ENCODE measurements around the gene SND1. TPM values are rescaled to one million over a fixed set of nuclear protein-coding genes. Genes with fewer than 3 reads are reported as not detected.

The SND1 gene

DNA sequence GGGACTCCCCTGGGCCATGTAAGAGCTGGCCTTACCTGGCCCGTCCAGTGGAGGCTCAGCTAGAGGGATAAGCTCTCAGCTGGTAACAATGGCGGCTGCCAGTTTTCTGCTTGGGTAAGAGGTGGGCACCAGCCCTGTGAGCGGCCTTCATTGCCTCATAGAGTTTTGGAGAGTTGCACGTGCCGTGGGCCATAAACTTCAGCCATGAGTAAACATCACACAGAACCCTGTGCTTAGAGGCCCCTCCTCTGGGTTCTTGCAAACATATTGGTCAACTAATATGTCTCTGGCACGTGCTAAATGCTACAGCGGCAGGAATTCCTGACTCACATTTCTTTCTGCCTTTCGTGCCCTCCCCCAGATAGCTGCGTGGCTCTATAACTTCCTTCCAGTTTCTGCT, 485.2 kb downstream of the SND1 start:
- Histone ChIP-seq H2BK120ac (ENCODE audit: low read depth, low read length) (no peak overlapping the region), H3K4me2 (ENCODE audit: low read length, poor library complexity, severe bottlenecking) (no peak overlapping the region), H3K9ac (ENCODE audit: low read length) (no peak overlapping the region), H2AFZ (ENCODE audit: low read depth, low read length) (no peak overlapping the region), H3K36me3 (ENCODE audit: control insufficient read depth in 1 of 2, insufficient read depth in 2 of 2, low read depth in 1 of 2, low read length in 2 of 2) (no peaks in the 10 kb centered on the region), H3K4me3 (ENCODE audit: insufficient read depth in 1 of 2, low read depth in 1 of 2, low read length in 2 of 2) (no peak overlapping the region), H2AK5ac (ENCODE audit: low read length, severe bottlenecking) (no peak overlapping the region), H3K27me3 (ENCODE audit: control insufficient read depth in 1 of 2, insufficient read depth in 1 of 2, low read length in 2 of 2) (peaks cover 56 to 79% of the 10 kb centered on the region in 2 experiments), H2BK15ac (ENCODE audit: low read depth, poor library complexity, severe bottlenecking) (no peak overlapping the region), H3K79me1 (replicated peaks; ENCODE audit: low read length, poor library complexity, severe bottlenecking) (no peaks in the 10 kb centered on the region), H3K9me3 (ENCODE audit: control insufficient read depth, low read length) (peaks cover 23% of the 10 kb centered on the region), H3K4me1 (ENCODE audit: control insufficient read depth, insufficient read depth, low read depth, low read length) (peaks cover 13% of the 10 kb centered on the region), H4K8ac (ENCODE audit: low read length) (no peak overlapping the region), H3K18ac (ENCODE audit: low read depth in 1 of 2, low read length in 2 of 2) (peak overlapping the region in 1 of 2 experiments; percentile 21), H2BK5ac (ENCODE audit: low read depth, low read length, poor library complexity, severe bottlenecking) (no peak overlapping the region), H4K91ac (ENCODE audit: low read length) (no peak overlapping the region), H3K27ac (ENCODE audit: low read length, poor library complexity, severe bottlenecking) (no peak overlapping the region), H3K23ac (ENCODE audit: low read length in 2 of 2) (peak overlapping the region in 1 of 2 experiments; percentile 52), H3K4ac (ENCODE audit: low read depth in 1 of 2, low read length in 2 of 2) (no peak overlapping the region), H2BK12ac (ENCODE audit: low read length in 2 of 2) (no peak overlapping the region), H3K14ac (ENCODE audit: low read length in 2 of 2) (no peak overlapping the region)
- WGBS = 36% methylated on average over 9 of the region's 9 CpGs
- peak; percentile 68 for DNase-seq

DNA sequence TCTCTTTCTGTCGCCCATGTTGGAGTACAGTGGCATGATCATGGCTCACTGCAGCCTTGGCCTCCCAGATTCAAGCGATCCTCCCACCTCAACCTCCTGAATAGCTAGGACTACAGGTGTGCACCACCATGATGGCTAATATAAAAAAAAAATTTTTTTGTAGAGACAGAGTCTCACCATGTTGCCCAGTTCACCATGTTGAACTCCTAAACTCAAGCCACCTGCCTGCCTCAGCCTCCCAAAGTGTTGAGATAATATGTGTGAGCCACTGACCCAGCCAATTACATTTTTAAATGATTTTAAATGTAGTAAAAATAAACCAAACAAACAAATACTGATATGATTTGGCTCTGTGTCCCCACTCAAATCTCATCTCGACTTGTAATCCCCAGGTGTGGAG, 487.4 kb downstream of the SND1 start:
- Histone ChIP-seq H2BK12ac (ENCODE audit: low read length in 2 of 2) (no peak overlapping the region), H2AK5ac (ENCODE audit: low read length, severe bottlenecking) (no peak overlapping the region), H3K36me3 (ENCODE audit: control insufficient read depth in 1 of 2, insufficient read depth in 2 of 2, low read depth in 1 of 2, low read length in 2 of 2) (no peaks in the 10 kb centered on the region), H3K9ac (ENCODE audit: low read length) (no peak overlapping the region), H4K91ac (ENCODE audit: low read length) (no peak overlapping the region), H3K23ac (ENCODE audit: low read length in 2 of 2) (no peak overlapping the region), H3K4me1 (ENCODE audit: control insufficient read depth, insufficient read depth, low read depth, low read length) (peaks cover 13% of the 10 kb centered on the region), H3K79me1 (replicated peaks; ENCODE audit: low read length, poor library complexity, severe bottlenecking) (no peaks in the 10 kb centered on the region), H3K4me3 (ENCODE audit: insufficient read depth in 1 of 2, low read depth in 1 of 2, low read length in 2 of 2) (no peak overlapping the region), H3K9me3 (ENCODE audit: control insufficient read depth, low read length) (peaks cover 31% of the 10 kb centered on the region), H2AFZ (ENCODE audit: low read depth, low read length) (no peak overlapping the region), H3K27ac (ENCODE audit: low read length, poor library complexity, severe bottlenecking) (no peak overlapping the region), H4K8ac (ENCODE audit: low read length) (no peak overlapping the region), H3K18ac (ENCODE audit: low read depth in 1 of 2, low read length in 2 of 2) (no peak overlapping the region), H2BK15ac (ENCODE audit: low read depth, poor library complexity, severe bottlenecking) (no peak overlapping the region), H3K4ac (ENCODE audit: low read depth in 1 of 2, low read length in 2 of 2) (no peak overlapping the region), H2BK120ac (ENCODE audit: low read depth, low read length) (no peak overlapping the region), H3K4me2 (ENCODE audit: low read length, poor library complexity, severe bottlenecking) (no peak overlapping the region), H3K27me3 (ENCODE audit: control insufficient read depth in 1 of 2, insufficient read depth in 1 of 2, low read length in 2 of 2) (peaks cover 50 to 68% of the 10 kb centered on the region in 2 experiments), H3K14ac (ENCODE audit: low read length in 2 of 2) (no peak overlapping the region), H2BK5ac (ENCODE audit: low read depth, low read length, poor library complexity, severe bottlenecking) (no peak overlapping the region)
- no peak for DNase-seq
- 77% methylated on average over 2 of the region's 3 CpGs for WGBS

DNA sequence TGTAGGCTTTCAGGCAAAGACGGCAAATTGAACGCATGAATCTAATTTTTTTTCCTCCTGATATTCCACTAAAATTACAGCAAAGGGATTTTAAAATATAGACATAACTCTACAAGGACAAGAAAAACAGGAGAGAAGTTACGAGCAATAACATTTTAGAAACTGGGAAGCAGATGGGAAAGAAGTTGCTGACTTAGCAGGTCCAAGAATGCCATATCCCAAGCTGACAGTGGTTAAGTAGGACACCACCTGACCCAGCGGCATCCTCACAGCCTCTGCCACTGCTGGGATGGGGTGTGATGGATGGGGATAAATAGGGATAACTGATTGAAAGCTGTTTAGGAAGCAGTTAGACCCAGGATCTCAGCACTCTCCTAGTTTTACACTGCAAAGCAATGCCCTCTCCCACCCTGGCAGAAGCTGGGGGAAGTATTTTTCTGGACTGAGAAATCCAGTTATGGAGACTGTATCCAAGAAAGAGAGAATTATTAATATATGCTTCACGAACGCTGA, 489.7 kb downstream of the SND1 start:
- H3K9ac ChIP-seq (ENCODE audit: low read length) = no peak overlapping the region
- no peak overlapping the region for H3K4me2 ChIP-seq (ENCODE audit: low read length, poor library complexity, severe bottlenecking)
- H2AK5ac ChIP-seq (ENCODE audit: low read length, severe bottlenecking) = no peak overlapping the region
- no peak overlapping the region for H2BK5ac ChIP-seq (ENCODE audit: low read depth, low read length, poor library complexity, severe bottlenecking)
- no peak overlapping the region for H2AFZ ChIP-seq (ENCODE audit: low read depth, low read length)
- H3K4ac ChIP-seq (ENCODE audit: low read depth in 1 of 2, low read length in 2 of 2) = no peak overlapping the region
- no peak overlapping the region for H3K4me3 ChIP-seq (ENCODE audit: insufficient read depth in 1 of 2, low read depth in 1 of 2, low read length in 2 of 2)
- no peaks in the 10 kb centered on the region for H3K4me1 ChIP-seq (ENCODE audit: control insufficient read depth, insufficient read depth, low read depth, low read length)
- no peak overlapping the region for H3K18ac ChIP-seq (ENCODE audit: low read depth in 1 of 2, low read length in 2 of 2)
- peaks cover 31% of the 10 kb centered on the region for H3K9me3 ChIP-seq (ENCODE audit: control insufficient read depth, low read length)
- H3K36me3 ChIP-seq (ENCODE audit: control insufficient read depth in 1 of 2, insufficient read depth in 2 of 2, low read depth in 1 of 2, low read length in 2 of 2) = no peaks in the 10 kb centered on the region
- no peak overlapping the region for H3K14ac ChIP-seq (ENCODE audit: low read length in 2 of 2)
- H2BK12ac ChIP-seq (ENCODE audit: low read length in 2 of 2) = no peak overlapping the region
- no peak overlapping the region for H3K27ac ChIP-seq (ENCODE audit: low read length, poor library complexity, severe bottlenecking)
- no peaks in the 10 kb centered on the region for H3K79me1 ChIP-seq (replicated peaks; ENCODE audit: low read length, poor library complexity, severe bottlenecking)
- no peak for DNase-seq
- WGBS = 94% methylated on average over 6 of the region's 6 CpGs
- peaks cover 34 to 49% of the 10 kb centered on the region in 2 experiments for H3K27me3 ChIP-seq (ENCODE audit: control insufficient read depth in 1 of 2, insufficient read depth in 1 of 2, low read length in 2 of 2)
- no peak overlapping the region for H2BK15ac ChIP-seq (ENCODE audit: low read depth, poor library complexity, severe bottlenecking)
- H3K23ac ChIP-seq (ENCODE audit: low read length in 2 of 2) = no peak overlapping the region
- no peak overlapping the region for H4K91ac ChIP-seq (ENCODE audit: low read length)
- no peak overlapping the region for H2BK120ac ChIP-seq (ENCODE audit: low read depth, low read length)
- H4K8ac ChIP-seq (ENCODE audit: low read length) = no peak overlapping the region

Small RNA genes within 50 kb of the gene (small RNA-seq; reads per million reads assigned to genes)
- not detected for gene MIR593 (ENCODE audit: low read depth)
